Measurements from ENCODE around the gene FAM163B. TPM values are rescaled to one million over a fixed set of nuclear protein-coding genes. Genes with fewer than 3 reads are reported as not detected.
A peak's percentile ranks its signal among the peaks of the same experiment; 100 is the strongest.

The FAM163B gene
- total and polyA plus RNA-seq, 2 donors from 2014 or later: 0.54 TPM; not detected in 1

DNA sequence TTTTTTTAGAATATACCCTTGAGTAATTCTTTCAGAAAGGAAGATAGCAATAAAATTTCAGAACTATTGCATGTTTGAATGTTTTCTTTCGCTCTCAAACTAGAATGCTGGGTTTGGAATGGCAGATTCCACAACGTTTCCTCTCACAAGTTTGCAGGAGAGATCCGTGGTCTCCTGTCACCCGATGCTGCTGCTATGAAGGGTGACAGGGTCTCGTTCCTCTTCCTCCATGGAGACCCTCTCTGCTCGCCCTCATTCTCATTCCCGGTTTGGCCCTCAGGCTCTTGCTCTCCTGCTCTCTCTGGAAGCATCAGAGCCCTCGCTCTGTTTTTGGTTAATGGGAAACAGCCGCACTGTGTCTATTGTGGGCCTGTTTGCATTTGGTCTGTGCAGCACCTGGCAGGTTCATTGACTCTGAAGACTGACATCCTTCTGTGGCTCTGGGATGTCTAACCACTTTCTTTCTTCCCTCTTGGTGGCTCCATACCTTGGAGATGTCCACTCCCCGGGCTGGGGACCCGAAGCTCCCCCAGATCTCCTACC lies 12.6 kb upstream of the FAM163B start:
- FAIRE-seq (no peak), DNase-seq (peak in 1 of 5 donors; percentile 21)
- Histone ChIP-seq H3K4me1 (ENCODE audit: control insufficient read depth in 2 of 3, insufficient read depth in 2 of 3, low read depth in 1 of 3, low read length in 3 of 3) (no peaks in the 10 kb centered on the region), H3K27ac (ENCODE audit: low read depth in 2 of 2, low read length in 2 of 2) (no peak overlapping the region), H3K9ac (ENCODE audit: low read length in 3 of 3) (no peak overlapping the region), H3K27me3 (ENCODE audit: control insufficient read depth, insufficient read depth, low read length) (no peaks in the 10 kb centered on the region), H3K9me3 (ENCODE audit: control insufficient read depth in 2 of 3, insufficient read depth in 1 of 3, low read length in 3 of 3) (no peaks in the 10 kb centered on the region), H3K36me3 (ENCODE audit: control insufficient read depth in 2 of 3, insufficient read depth in 3 of 3, low read length in 3 of 3) (no peaks in the 10 kb centered on the region), H3K4me3 (ENCODE audit: low read length in 3 of 3) (no peak overlapping the region)
- intact Hi-C loops (cut with DNase I): no loop called here
- TF ChIP-seq, protein P1, sequence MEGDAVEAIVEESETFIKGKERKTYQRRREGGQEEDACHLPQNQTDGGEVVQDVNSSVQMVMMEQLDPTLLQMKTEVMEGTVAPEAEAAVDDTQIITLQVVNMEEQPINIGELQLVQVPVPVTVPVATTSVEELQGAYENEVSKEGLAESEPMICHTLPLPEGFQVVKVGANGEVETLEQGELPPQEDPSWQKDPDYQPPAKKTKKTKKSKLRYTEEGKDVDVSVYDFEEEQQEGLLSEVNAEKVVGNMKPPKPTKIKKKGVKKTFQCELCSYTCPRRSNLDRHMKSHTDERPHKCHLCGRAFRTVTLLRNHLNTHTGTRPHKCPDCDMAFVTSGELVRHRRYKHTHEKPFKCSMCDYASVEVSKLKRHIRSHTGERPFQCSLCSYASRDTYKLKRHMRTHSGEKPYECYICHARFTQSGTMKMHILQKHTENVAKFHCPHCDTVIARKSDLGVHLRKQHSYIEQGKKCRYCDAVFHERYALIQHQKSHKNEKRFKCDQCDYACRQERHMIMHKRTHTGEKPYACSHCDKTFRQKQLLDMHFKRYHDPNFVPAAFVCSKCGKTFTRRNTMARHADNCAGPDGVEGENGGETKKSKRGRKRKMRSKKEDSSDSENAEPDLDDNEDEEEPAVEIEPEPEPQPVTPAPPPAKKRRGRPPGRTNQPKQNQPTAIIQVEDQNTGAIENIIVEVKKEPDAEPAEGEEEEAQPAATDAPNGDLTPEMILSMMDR (IDR thresholded peaks at IDR 0.05; ENCODE audit: borderline replicate concordance, extremely low read depth, insufficient read depth): no peak

DNA sequence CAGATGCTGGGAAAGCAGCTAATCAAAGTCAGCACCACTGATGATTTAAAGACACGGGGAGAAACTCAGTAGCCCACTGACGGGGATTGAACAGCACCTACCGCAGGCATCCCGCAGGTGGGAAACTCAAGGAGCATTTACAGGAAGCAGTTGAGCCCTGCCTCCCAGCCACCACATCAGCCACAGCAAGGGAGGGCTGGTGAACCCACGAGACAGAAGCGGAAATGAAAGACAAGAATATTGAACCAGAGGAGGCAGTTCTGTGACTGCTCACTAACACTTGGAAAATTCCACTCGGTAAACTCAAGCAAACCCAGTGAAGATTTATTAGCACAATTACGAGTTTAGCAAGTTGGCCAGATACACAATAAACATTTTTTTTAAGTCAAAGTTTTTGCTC lies 10.6 kb upstream of the FAM163B start:
- TF ChIP-seq, protein P1 (IDR thresholded peaks at IDR 0.05; ENCODE audit: borderline replicate concordance, extremely low read depth, insufficient read depth): no peak
- no peak for FAIRE-seq
- no peaks in the 10 kb centered on the region for H3K27me3 ChIP-seq (ENCODE audit: control insufficient read depth, insufficient read depth, low read length)
- no peaks in the 10 kb centered on the region for H3K36me3 ChIP-seq (ENCODE audit: control insufficient read depth in 2 of 3, insufficient read depth in 3 of 3, low read length in 3 of 3)
- intact Hi-C loops (cut with DNase I): no loop called here
- no peak overlapping the region for H3K9ac ChIP-seq (ENCODE audit: low read length in 3 of 3)
- DNase-seq: peak in 2 of 5 donors; percentile 29 to 71
- H3K9me3 ChIP-seq (ENCODE audit: control insufficient read depth in 2 of 3, insufficient read depth in 1 of 3, low read length in 3 of 3): no peaks in the 10 kb centered on the region
- H3K4me1 ChIP-seq (ENCODE audit: control insufficient read depth in 2 of 3, insufficient read depth in 2 of 3, low read depth in 1 of 3, low read length in 3 of 3): no peaks in the 10 kb centered on the region
- no peak overlapping the region for H3K27ac ChIP-seq (ENCODE audit: low read depth in 2 of 2, low read length in 2 of 2)
- H3K4me3 ChIP-seq (ENCODE audit: low read length in 3 of 3): no peak overlapping the region

DNA sequence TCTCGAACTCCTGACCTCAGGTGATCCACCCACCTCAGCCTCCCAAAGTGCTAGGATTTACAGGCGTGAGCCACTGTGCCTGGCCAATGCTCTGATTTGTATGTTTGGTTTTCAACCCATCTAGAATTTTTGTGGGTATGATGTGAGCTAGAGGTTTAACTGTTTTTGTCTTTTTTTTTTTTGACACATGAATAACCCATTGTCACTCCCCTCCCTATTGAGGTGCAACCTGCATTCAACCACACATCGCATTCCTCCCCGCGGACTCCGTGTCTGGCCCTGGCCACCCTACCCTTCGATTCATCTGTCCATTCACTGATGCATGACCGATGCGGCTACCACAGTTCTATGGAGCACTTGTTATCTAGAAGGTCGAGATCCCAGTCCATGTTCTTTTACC lies 9.5 kb upstream of the FAM163B start:
- intact Hi-C loops (cut with DNase I): no loop called here
- DNase-seq (peak in 1 of 5 donors; percentile 37), FAIRE-seq (no peak)
- no peaks in the 10 kb centered on the region for H3K36me3 ChIP-seq (ENCODE audit: control insufficient read depth in 2 of 3, insufficient read depth in 3 of 3, low read length in 3 of 3)
- H3K27ac ChIP-seq (ENCODE audit: low read depth in 2 of 2, low read length in 2 of 2): no peak overlapping the region
- no peaks in the 10 kb centered on the region for H3K4me1 ChIP-seq (ENCODE audit: control insufficient read depth in 2 of 3, insufficient read depth in 2 of 3, low read depth in 1 of 3, low read length in 3 of 3)
- TF ChIP-seq, protein P1 (IDR thresholded peaks at IDR 0.05; ENCODE audit: borderline replicate concordance, extremely low read depth, insufficient read depth): no peak
- H3K4me3 ChIP-seq (ENCODE audit: low read length in 3 of 3): no peak overlapping the region
- H3K27me3 ChIP-seq (ENCODE audit: control insufficient read depth, insufficient read depth, low read length): peaks cover 3% of the 10 kb centered on the region
- H3K9ac ChIP-seq (ENCODE audit: low read length in 3 of 3): no peak overlapping the region
- H3K9me3 ChIP-seq (ENCODE audit: control insufficient read depth in 2 of 3, insufficient read depth in 1 of 3, low read length in 3 of 3): no peaks in the 10 kb centered on the region

Measured in kidney (tissue), 14 donors.